ENCODE data around the gene NLK. TPM values are rescaled to one million over a fixed set of nuclear protein-coding genes. Genes with fewer than 3 reads are reported as not detected.
A peak's percentile ranks its signal among the peaks of the same experiment; 100 is the strongest.

NLK gene
- total and polyA plus RNA-seq, 4 donors: 28.2 to 48.5 (median 34.6) TPM

DNA sequence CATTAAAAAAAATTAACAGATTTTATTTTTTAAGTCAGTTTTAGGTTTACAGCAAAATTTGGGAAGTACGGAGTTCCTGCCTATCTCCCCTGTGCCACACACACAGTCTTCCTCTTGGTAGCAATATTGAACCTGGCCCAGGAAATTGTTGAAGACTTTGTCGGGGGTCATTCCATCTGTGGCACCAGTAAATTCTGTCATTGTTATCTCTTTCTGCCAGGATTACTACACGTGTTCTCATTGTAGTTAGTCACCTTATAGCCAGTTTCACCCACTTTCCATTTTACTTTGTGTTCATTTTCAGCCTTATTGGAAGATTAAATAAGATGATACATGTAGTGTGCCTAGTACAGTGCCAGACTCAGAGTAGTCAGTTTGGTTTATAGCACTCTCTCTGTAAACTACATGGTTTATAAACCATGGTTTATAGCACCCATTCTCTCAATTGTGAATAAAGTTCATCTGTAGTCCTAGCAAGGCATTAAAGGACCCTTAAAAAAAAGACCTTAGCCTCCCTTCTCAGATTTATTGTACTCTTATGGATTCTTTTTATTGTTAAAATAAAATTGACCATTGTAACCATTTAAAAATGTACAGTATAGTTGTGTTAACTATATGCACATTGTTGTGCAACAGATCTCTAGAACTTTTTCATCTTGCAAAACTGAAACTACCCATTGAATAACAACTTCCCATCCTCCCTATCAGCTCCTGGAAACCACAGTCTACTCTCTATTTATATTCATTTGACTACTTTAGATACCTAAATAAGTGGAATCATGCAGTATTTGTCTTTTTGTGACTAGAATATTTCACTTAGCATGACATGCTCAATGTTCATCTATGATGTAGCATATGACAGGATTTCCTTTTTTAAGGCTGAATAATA lies 36.1 kb downstream of the NLK start:
- Histone ChIP-seq H3K27ac (ENCODE audit: low read depth, low read length) (no peak overlapping the region), H3K36me3 (ENCODE audit: control insufficient read depth, insufficient read depth, low read length) (no peaks in the 10 kb centered on the region), H3K9me3 (ENCODE audit: control insufficient read depth, insufficient read depth, low read length) (no peaks in the 10 kb centered on the region), H3K4me3 (ENCODE audit: low read depth, low read length) (no peak overlapping the region), H3K4me1 (ENCODE audit: control insufficient read depth, insufficient read depth, low read length) (no peaks in the 10 kb centered on the region), H3K27me3 (ENCODE audit: control insufficient read depth, insufficient read depth, low read length) (no peaks in the 10 kb centered on the region)
- 100% methylated on average over 1 of the region's 3 CpGs for WGBS (ENCODE audit: insufficient coverage)
- no peak for DNase-seq (ENCODE audit: low read depth in 4 of 6, low spot score in 6 of 6)

DNA sequence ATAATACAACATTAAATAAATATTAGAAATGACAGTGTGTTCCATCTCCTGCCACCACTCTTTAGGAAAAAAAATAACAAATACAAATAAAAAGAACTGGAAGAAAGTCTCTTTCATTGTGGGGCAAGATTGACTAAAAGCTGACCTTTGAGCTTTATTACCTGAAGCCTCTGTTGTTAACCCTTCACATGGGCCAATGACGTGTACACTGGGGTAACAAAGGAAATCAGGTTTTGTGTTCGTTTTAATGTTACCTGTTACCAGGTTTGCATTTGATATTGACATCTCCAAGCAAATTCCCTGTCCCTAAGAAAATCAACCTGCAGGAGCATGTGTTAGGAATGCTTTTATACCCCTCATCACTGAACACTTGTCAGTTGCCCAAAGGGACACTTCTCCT lies 39.0 kb downstream of the NLK start:
- H3K27ac ChIP-seq (ENCODE audit: low read depth, low read length): peak overlapping the region; percentile 43
- H3K4me3 ChIP-seq (ENCODE audit: low read depth, low read length): no peak overlapping the region
- no CpG with 5 or more reads among the region's 2 CpGs for whole genome bisulfite sequencing (ENCODE audit: insufficient coverage)
- no peaks in the 10 kb centered on the region for H3K27me3 ChIP-seq (ENCODE audit: control insufficient read depth, insufficient read depth, low read length)
- no peaks in the 10 kb centered on the region for H3K9me3 ChIP-seq (ENCODE audit: control insufficient read depth, insufficient read depth, low read length)
- H3K4me1 ChIP-seq (ENCODE audit: control insufficient read depth, insufficient read depth, low read length): no peaks in the 10 kb centered on the region
- no peak for DNase-seq (ENCODE audit: low read depth in 4 of 6, low spot score in 6 of 6)
- H3K36me3 ChIP-seq (ENCODE audit: control insufficient read depth, insufficient read depth, low read length): no peaks in the 10 kb centered on the region

GRCh38 chr17:28085766-28086165 lies 43.3 kb downstream of the NLK start:
- Histone ChIP-seq H3K27ac (ENCODE audit: low read depth, low read length) (no peak overlapping the region), H3K36me3 (ENCODE audit: control insufficient read depth, insufficient read depth, low read length) (no peaks in the 10 kb centered on the region), H3K9me3 (ENCODE audit: control insufficient read depth, insufficient read depth, low read length) (no peaks in the 10 kb centered on the region), H3K27me3 (ENCODE audit: control insufficient read depth, insufficient read depth, low read length) (no peaks in the 10 kb centered on the region), H3K4me3 (ENCODE audit: low read depth, low read length) (no peak overlapping the region), H3K4me1 (ENCODE audit: control insufficient read depth, insufficient read depth, low read length) (no peaks in the 10 kb centered on the region)
- WGBS (ENCODE audit: insufficient coverage): no CpG with 5 or more reads among the region's 2 CpGs
- no peak for DNase-seq (ENCODE audit: low read depth in 4 of 6, low spot score in 6 of 6)

- Histone ChIP-seq H3K4me3 (ENCODE audit: low read depth, low read length) (no peak overlapping the region), H3K36me3 (ENCODE audit: control insufficient read depth, insufficient read depth, low read length) (no peaks in the 10 kb centered on the region), H3K27ac (ENCODE audit: low read depth, low read length) (no peak overlapping the region), H3K27me3 (ENCODE audit: control insufficient read depth, insufficient read depth, low read length) (no peaks in the 10 kb centered on the region), H3K4me1 (ENCODE audit: control insufficient read depth, insufficient read depth, low read length) (no peaks in the 10 kb centered on the region), H3K9me3 (ENCODE audit: control insufficient read depth, insufficient read depth, low read length) (no peaks in the 10 kb centered on the region)
- no peak for DNase-seq (ENCODE audit: low read depth in 4 of 6, low spot score in 6 of 6)
- WGBS (ENCODE audit: insufficient coverage): 100% methylated on average over 1 of the region's 4 CpGs
Measured at GRCh38 chr17:28086519-28086918, 44.0 kb downstream of the NLK start.

DNA sequence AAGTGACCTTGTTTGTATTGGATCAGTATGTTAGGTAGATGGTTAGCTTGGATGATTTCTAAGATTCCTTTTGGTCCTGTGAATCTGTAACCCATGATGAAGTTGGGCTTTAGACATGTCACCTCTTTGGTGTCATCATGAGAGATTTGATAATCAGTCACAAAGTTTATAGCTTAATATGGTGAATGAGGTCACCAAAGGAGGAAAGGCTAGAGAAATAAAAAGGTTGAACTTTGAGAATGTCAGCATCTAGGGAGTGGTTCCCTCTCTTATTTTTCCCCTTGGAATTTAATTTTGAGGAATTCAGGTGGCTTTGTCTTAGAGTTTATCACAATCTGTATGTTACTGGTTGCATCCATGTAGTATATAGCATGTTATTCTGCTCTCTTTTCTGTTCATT lies 45.3 kb downstream of the NLK start:
- Histone ChIP-seq H3K9me3 (ENCODE audit: control insufficient read depth, insufficient read depth, low read length) (no peaks in the 10 kb centered on the region), H3K36me3 (ENCODE audit: control insufficient read depth, insufficient read depth, low read length) (no peaks in the 10 kb centered on the region)

DNA sequence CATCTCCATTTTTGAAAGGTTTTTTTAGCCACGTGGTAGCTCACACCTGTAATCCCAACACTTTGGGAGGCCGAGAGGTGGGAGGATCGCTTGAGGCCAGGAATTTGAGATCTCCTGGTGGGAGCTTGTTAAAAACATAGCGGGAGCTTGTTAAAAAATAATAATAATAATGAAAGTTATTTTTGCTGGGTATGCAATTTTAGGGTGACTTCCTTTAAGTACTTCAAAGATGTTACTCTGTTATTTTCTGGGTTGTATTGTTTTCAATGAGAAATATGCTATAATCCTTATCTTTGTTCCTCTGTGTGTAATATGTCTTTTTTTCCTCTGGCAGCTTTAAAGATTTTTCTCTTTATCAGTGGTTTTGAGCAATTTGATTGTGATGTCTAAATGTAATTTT lies 48.1 kb downstream of the NLK start:
- Histone ChIP-seq H3K36me3 (ENCODE audit: control insufficient read depth, insufficient read depth, low read length) (no peaks in the 10 kb centered on the region), H3K9me3 (ENCODE audit: control insufficient read depth, insufficient read depth, low read length) (no peaks in the 10 kb centered on the region), H3K27ac (ENCODE audit: low read depth, low read length) (no peak overlapping the region), H3K4me1 (ENCODE audit: control insufficient read depth, insufficient read depth, low read length) (no peaks in the 10 kb centered on the region), H3K4me3 (ENCODE audit: low read depth, low read length) (no peak overlapping the region), H3K27me3 (ENCODE audit: control insufficient read depth, insufficient read depth, low read length) (no peaks in the 10 kb centered on the region)
- DNase-seq (ENCODE audit: low read depth in 4 of 6, low spot score in 6 of 6): no peak
- WGBS (ENCODE audit: insufficient coverage): no CpG with 5 or more reads among the region's 4 CpGs

More for the DNA sequence above, 45.3 kb downstream of the NLK start:
- H3K27ac ChIP-seq (ENCODE audit: low read depth, low read length): no peak overlapping the region
- no peaks in the 10 kb centered on the region for H3K4me1 ChIP-seq (ENCODE audit: control insufficient read depth, insufficient read depth, low read length)
- DNase-seq (ENCODE audit: low read depth in 4 of 6, low spot score in 6 of 6): no peak
- no peak overlapping the region for H3K4me3 ChIP-seq (ENCODE audit: low read depth, low read length)
- no peaks in the 10 kb centered on the region for H3K27me3 ChIP-seq (ENCODE audit: control insufficient read depth, insufficient read depth, low read length)

DNA sequence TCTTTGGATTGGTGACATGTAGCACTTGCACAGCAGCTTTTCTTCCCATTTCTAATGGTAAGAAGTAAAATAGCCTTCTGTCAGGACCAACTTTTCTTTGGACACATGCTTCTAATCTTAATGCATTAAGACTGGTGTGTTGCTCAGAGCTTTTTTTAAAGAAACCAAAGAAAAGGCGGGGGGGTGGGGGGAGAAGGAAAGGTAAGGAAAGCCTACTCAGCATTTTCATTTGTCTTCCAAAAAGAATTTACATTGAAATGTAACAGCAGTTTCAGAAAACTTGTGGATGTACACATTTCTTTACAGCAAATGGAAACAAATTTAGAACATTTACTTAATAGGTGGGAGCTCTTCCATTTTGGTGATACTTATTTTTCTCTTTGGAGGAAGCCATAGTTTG lies 49.6 kb downstream of the NLK start:
- Histone ChIP-seq H3K4me3 (ENCODE audit: low read depth, low read length) (no peak overlapping the region), H3K4me1 (ENCODE audit: control insufficient read depth, insufficient read depth, low read length) (no peaks in the 10 kb centered on the region), H3K36me3 (ENCODE audit: control insufficient read depth, insufficient read depth, low read length) (no peaks in the 10 kb centered on the region), H3K27ac (ENCODE audit: low read depth, low read length) (no peak overlapping the region), H3K9me3 (ENCODE audit: control insufficient read depth, insufficient read depth, low read length) (no peaks in the 10 kb centered on the region), H3K27me3 (ENCODE audit: control insufficient read depth, insufficient read depth, low read length) (no peaks in the 10 kb centered on the region)
- WGBS (ENCODE audit: insufficient coverage): no CpG with 5 or more reads among the region's 1 CpG
- no peak for DNase-seq (ENCODE audit: low read depth in 4 of 6, low spot score in 6 of 6)

GRCh38 chr17:28093999-28094716 lies 51.7 kb downstream of the NLK start:
- no peak overlapping the region for H3K27ac ChIP-seq (ENCODE audit: low read depth, low read length)
- no peaks in the 10 kb centered on the region for H3K36me3 ChIP-seq (ENCODE audit: control insufficient read depth, insufficient read depth, low read length)
- no peaks in the 10 kb centered on the region for H3K9me3 ChIP-seq (ENCODE audit: control insufficient read depth, insufficient read depth, low read length)
- no peaks in the 10 kb centered on the region for H3K4me1 ChIP-seq (ENCODE audit: control insufficient read depth, insufficient read depth, low read length)
- WGBS (ENCODE audit: insufficient coverage): no CpG with 5 or more reads among the region's 4 CpGs
- H3K27me3 ChIP-seq (ENCODE audit: control insufficient read depth, insufficient read depth, low read length): no peaks in the 10 kb centered on the region
- DNase-seq (ENCODE audit: low read depth in 4 of 6, low spot score in 6 of 6): no peak
- no peak overlapping the region for H3K4me3 ChIP-seq (ENCODE audit: low read depth, low read length)

DNA sequence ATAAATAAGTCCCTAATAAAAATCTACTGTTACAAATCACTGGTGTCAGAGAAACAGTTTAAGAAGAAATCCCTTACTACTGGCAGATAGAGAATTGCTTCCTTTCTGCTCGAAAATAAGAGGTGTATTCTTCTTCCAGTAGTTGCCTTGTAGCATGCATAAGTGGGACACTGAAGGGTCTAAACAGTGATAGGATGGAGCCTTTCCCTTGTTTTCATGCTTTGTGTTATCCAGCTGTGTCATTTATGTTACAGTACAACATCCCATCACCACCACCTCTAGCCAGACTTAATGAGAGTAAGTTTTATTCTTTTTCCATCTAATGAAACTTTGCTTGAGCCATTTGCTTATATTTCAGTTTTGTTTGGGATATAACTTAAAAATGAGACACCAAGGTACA lies 54.3 kb downstream of the NLK start:
- Histone ChIP-seq H3K27me3 (ENCODE audit: control insufficient read depth, insufficient read depth, low read length) (no peaks in the 10 kb centered on the region), H3K36me3 (ENCODE audit: control insufficient read depth, insufficient read depth, low read length) (no peaks in the 10 kb centered on the region), H3K27ac (ENCODE audit: low read depth, low read length) (no peak overlapping the region), H3K4me3 (ENCODE audit: low read depth, low read length) (no peak overlapping the region), H3K4me1 (ENCODE audit: control insufficient read depth, insufficient read depth, low read length) (no peaks in the 10 kb centered on the region), H3K9me3 (ENCODE audit: control insufficient read depth, insufficient read depth, low read length) (no peaks in the 10 kb centered on the region)
- 60% methylated on average over 1 of the region's 1 CpG for WGBS (ENCODE audit: insufficient coverage)
- no peak for DNase-seq (ENCODE audit: low read depth in 4 of 6, low spot score in 6 of 6)

DNA sequence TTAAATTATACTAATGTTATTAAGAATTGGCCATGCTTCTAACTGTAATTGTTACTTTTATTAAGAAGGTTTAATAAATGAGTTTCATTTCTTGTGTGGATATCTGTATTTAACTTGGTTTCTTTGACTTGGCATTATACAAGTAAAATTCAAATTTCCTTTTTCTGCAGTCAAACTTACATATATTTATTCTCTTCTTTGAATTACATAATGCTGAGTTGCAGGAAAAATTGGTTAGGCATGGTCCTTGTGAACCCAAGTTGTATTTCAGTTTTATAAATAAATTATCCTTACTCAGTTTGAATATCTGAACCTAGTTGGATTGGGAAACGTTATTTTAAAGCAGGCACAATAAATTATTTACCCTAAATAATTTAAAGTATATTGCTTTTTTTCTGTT lies 54.8 kb downstream of the NLK start:
- H3K9me3 ChIP-seq (ENCODE audit: control insufficient read depth, insufficient read depth, low read length): no peaks in the 10 kb centered on the region
- no peak overlapping the region for H3K27ac ChIP-seq (ENCODE audit: low read depth, low read length)
- no peaks in the 10 kb centered on the region for H3K36me3 ChIP-seq (ENCODE audit: control insufficient read depth, insufficient read depth, low read length)
- no peaks in the 10 kb centered on the region for H3K4me1 ChIP-seq (ENCODE audit: control insufficient read depth, insufficient read depth, low read length)
- WGBS (ENCODE audit: insufficient coverage): no CpG with 5 or more reads among the region's 1 CpG
- H3K27me3 ChIP-seq (ENCODE audit: control insufficient read depth, insufficient read depth, low read length): no peaks in the 10 kb centered on the region
- no peak for DNase-seq (ENCODE audit: low read depth in 4 of 6, low spot score in 6 of 6)
- no peak overlapping the region for H3K4me3 ChIP-seq (ENCODE audit: low read depth, low read length)
